Activated T-cell treated with anti-CD3 and anti-CD28 coated beads, Interleukin-2, amount 50 U/mL, for 72 hours (primary cell): ENCODE results near the gene C22orf23. TPM values are rescaled to one million over a fixed set of nuclear protein-coding genes. Genes with fewer than 3 reads are reported as not detected.

ENCODE experiments used
- total RNA-seq, 2 donors: library from RNA; stranded (reverse); gene quantifications; one replicate each; pipeline ENCODE4 v1.2.3, GENCODE V29; 2022

Gene C22orf23
- total RNA-seq, 2 donors from 2014 or later, result 0.19 to 0.30 TPM

Other genes with a start within 250 kb of the C22orf23 start
- 10 to 100 TPM; 14.9 to 22.7 TPM for gene GCAT, start 145.7 kb downstream of the C22orf23 start, total RNA-seq
- gene GALR3, start 130.2 kb downstream of the C22orf23 start, total RNA-seq, result under 1 TPM in 1 of 2 donors, not detected in 1; 0.29 TPM
- 10 to 100 TPM; 22.8 to 28.2 TPM for gene ANKRD54, start 109.3 kb downstream of the C22orf23 start, total RNA-seq
- 100 to 1,000 TPM; 826 to 905 TPM for gene EIF3L, start 104.2 kb downstream of the C22orf23 start, total RNA-seq
- gene MICALL1, start 47.3 kb downstream of the C22orf23 start, total RNA-seq, result 10 to 100 TPM; 21.3 to 21.6 TPM
- 10 to 100 TPM; 43.4 to 47.9 TPM for gene POLR2F, start 98 bp upstream of the C22orf23 start, total RNA-seq
- gene SOX10, start 31.0 kb upstream of the C22orf23 start, total RNA-seq, result not detected
- 10 to 100 TPM; 21.2 to 24.2 TPM for gene PICK1, start 103.8 kb upstream of the C22orf23 start, total RNA-seq
- gene SLC16A8, start 130.6 kb upstream of the C22orf23 start, total RNA-seq, result not detected
- 1 to 10 TPM; 1.3 to 1.4 TPM for gene BAIAP2L2, start 157.1 kb upstream of the C22orf23 start, total RNA-seq
- gene PLA2G6, start 228.2 kb upstream of the C22orf23 start, total RNA-seq, result 100 to 1,000 TPM in 1 of 2 donors, 10 to 100 TPM in 1; 87.5 to 102 TPM
- gene MAFF, start 248.4 kb upstream of the C22orf23 start, total RNA-seq, result 10 to 100 TPM; 15.6 to 20.3 TPM